ENCODE data around the gene HIVEP3.

HIVEP3 gene

GRCh38 chr1:41461790-41462679, 456.7 kb downstream of the HIVEP3 start:
- no peak for DNase-seq (ENCODE audit: low read depth)

- no peak for DNase-seq (ENCODE audit: low read depth)
Measured at GRCh38 chr1:41456847-41457540, 461.7 kb downstream of the HIVEP3 start.

Measured in activated T-helper 9 cell treated with anti-CD3 and anti-CD28 coated beads, Interleukin-2, amount 50 U/mL, for 16 hours (primary cell).